HFF-Myc (cell line): ENCODE results near the gene EEF2KMT.

Source experiments
- DNase-seq: peaks from one replicate; pipeline ENCODE4 v3.0.0-alpha.2; 2011; ENCODE audit warnings: low read depth; ENCODE audit errors: extremely low read depth
- H3K4me3 ChIP-seq: replicated peaks from 2 replicates; pipeline ENCODE4 v1.5.1; 2011; ENCODE audit warnings: low read depth, mild to moderate bottlenecking, control low read depth, low read length
- CTCF ChIP-seq: IDR thresholded peaks from 2 replicates; pipeline ENCODE4 v1.5.1; 2012; ENCODE audit warnings: mild to moderate bottlenecking, low read depth, low read length, control low read depth; ENCODE audit errors: missing control alignments

EEF2KMT gene

GRCh38 chr16:5066511-5066910, 31.1 kb downstream of the EEF2KMT start:
- H3K4me3 ChIP-seq, result no peak overlapping the region
- DNase-seq, result no peak
- no peak for TF ChIP-seq CTCF

GRCh38 chr16:5065813-5066212, 31.8 kb downstream of the EEF2KMT start, which contains the start of gene C16orf89:
TSS of gene C16orf89 (minus strand) at chr16:5065956. CDS start at chr16:5065908, 48 bp downstream.
- DNase-seq, result no peak
- TF ChIP-seq CTCF, result no peak
- H3K4me3 ChIP-seq, result no peak within 1 kb of the TSS

- DNase-seq, result no peak
Observed at GRCh38 chr16:5065326-5065725, 32.3 kb downstream of the EEF2KMT start.

GRCh38 chr16:5064915-5065314, 32.7 kb downstream of the EEF2KMT start:
- no peak overlapping the region for H3K4me3 ChIP-seq
- TF ChIP-seq CTCF, result no peak
- no peak for DNase-seq

More at GRCh38 chr16:5065326-5065725, 32.3 kb downstream of the EEF2KMT start:
- TF ChIP-seq CTCF, result no peak
- no peak overlapping the region for H3K4me3 ChIP-seq

GRCh38 chr16:5062790-5063765, 34.5 kb downstream of the EEF2KMT start:
- H3K4me3 ChIP-seq, result no peak overlapping the region
- no peak for TF ChIP-seq CTCF
- no peak for DNase-seq

GRCh38 chr16:5062051-5062450, 35.5 kb downstream of the EEF2KMT start:
- TF ChIP-seq CTCF, result no peak
- no peak overlapping the region for H3K4me3 ChIP-seq
- DNase-seq, result no peak
